Activated gamma-delta T cell treated with Interleukin-2 at 50 U/mL for 16 hours (primary cell): ENCODE measurements around the gene CTSC.

Source experiments
- DNase-seq: peaks from one replicate; pipeline ENCODE4 v3.0.0-alpha.2; 2020

The CTSC gene

GRCh38 chr11:88315015-88315414, 22.5 kb downstream of the CTSC start:
- DNase-seq: no peak

GRCh38 chr11:88313441-88313840, 24.1 kb downstream of the CTSC start:
- DNase-seq: no peak

GRCh38 chr11:88312628-88313027, 24.9 kb downstream of the CTSC start:
- no peak for DNase-seq

- no peak for DNase-seq
These were observed 27.3 kb downstream of the CTSC start for GRCh38 chr11:88310246-88310645.

GRCh38 chr11:88308576-88308975, 29.0 kb downstream of the CTSC start:
- DNase-seq: no peak

GRCh38 chr11:88307749-88308425, 29.6 kb downstream of the CTSC start:
- DNase-seq: no peak

- DNase-seq: no peak
These were observed 30.8 kb downstream of the CTSC start for GRCh38 chr11:88306785-88307184.

GRCh38 chr11:88305430-88305829, 32.1 kb downstream of the CTSC start:
- DNase-seq: no peak

GRCh38 chr11:88304352-88304751, 33.2 kb downstream of the CTSC start:
- DNase-seq: no peak

GRCh38 chr11:88303037-88303436, 34.5 kb downstream of the CTSC start:
- DNase-seq: no peak

GRCh38 chr11:88301488-88302140, 35.9 kb downstream of the CTSC start:
- DNase-seq: no peak

- DNase-seq: no peak
These were observed 36.5 kb downstream of the CTSC start for GRCh38 chr11:88300888-88301487.

GRCh38 chr11:88297863-88298262, 39.7 kb downstream of the CTSC start:
- DNase-seq: no peak

GRCh38 chr11:88297421-88297820, 40.1 kb downstream of the CTSC start:
- DNase-seq: no peak

- DNase-seq: no peak
These were observed 42.5 kb downstream of the CTSC start for GRCh38 chr11:88295028-88295427.

GRCh38 chr11:88293931-88294330, 43.6 kb downstream of the CTSC start:
- no peak for DNase-seq

GRCh38 chr11:88292171-88292843, 45.2 kb downstream of the CTSC start:
- DNase-seq: no peak

- DNase-seq: no peak
These were observed 49.0 kb downstream of the CTSC start for GRCh38 chr11:88288560-88288959.

- no peak for DNase-seq
These were observed 53.0 kb downstream of the CTSC start for GRCh38 chr11:88284336-88285050.

GRCh38 chr11:88282747-88283515, 54.6 kb downstream of the CTSC start:
- DNase-seq: no peak

GRCh38 chr11:88281317-88281712, 56.2 kb downstream of the CTSC start:
- no peak for DNase-seq

- DNase-seq: no peak
These were observed 56.7 kb downstream of the CTSC start for GRCh38 chr11:88280673-88281316.
